ENCODE measurements around the gene SEC14L2. TPM values are rescaled to one million over a fixed set of nuclear protein-coding genes. Genes with fewer than 3 reads are reported as not detected.

The SEC14L2 gene
- total RNA-seq, 1 donor from 2014 or later = 1.2 TPM

DNA sequence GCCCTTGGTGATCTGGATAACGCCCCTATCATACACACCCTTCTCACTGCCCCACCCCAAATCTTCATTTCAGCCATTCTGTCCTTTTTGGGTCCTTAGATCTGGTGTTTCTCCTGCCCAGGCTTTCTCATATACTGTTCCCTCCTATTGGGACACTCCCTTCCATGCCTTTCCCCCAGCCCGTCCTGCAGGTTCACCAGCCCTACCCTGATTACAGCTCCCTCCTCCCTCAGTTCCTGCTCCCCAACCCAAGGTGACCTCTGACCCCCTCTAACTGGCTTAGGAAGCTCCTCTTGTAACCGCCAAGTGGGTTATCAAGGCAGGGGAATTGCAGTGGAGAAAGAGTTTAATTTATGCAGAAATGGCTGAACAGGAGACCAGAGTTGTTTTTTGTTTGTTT lies 41.7 kb downstream of the SEC14L2 start:
- TF ChIP-seq, protein P1, sequence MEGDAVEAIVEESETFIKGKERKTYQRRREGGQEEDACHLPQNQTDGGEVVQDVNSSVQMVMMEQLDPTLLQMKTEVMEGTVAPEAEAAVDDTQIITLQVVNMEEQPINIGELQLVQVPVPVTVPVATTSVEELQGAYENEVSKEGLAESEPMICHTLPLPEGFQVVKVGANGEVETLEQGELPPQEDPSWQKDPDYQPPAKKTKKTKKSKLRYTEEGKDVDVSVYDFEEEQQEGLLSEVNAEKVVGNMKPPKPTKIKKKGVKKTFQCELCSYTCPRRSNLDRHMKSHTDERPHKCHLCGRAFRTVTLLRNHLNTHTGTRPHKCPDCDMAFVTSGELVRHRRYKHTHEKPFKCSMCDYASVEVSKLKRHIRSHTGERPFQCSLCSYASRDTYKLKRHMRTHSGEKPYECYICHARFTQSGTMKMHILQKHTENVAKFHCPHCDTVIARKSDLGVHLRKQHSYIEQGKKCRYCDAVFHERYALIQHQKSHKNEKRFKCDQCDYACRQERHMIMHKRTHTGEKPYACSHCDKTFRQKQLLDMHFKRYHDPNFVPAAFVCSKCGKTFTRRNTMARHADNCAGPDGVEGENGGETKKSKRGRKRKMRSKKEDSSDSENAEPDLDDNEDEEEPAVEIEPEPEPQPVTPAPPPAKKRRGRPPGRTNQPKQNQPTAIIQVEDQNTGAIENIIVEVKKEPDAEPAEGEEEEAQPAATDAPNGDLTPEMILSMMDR (IDR thresholded peaks at IDR 0.05; ENCODE audit: borderline replicate concordance) = no peak
- intact Hi-C loops (cut with micrococcal nuclease) = no loop called here
- Histone ChIP-seq H3K27me3 (ENCODE audit: low read depth) (peaks cover 32% of the 10 kb centered on the region), H3K27ac (replicated peaks) (no peak overlapping the region), H3K4me3 (no peak overlapping the region), H3K4me1 (no peaks in the 10 kb centered on the region), H3K36me3 (no peaks in the 10 kb centered on the region), H3K9me3 (replicated peaks) (peaks cover 9% of the 10 kb centered on the region)
- no peak for DNase-seq

GRCh38 chr22:30439226-30439625 lies 42.4 kb downstream of the SEC14L2 start:
- Histone ChIP-seq H3K27ac (replicated peaks) (no peak overlapping the region), H3K36me3 (no peaks in the 10 kb centered on the region), H3K4me1 (no peaks in the 10 kb centered on the region), H3K9me3 (replicated peaks) (peaks cover 9% of the 10 kb centered on the region), H3K4me3 (no peak overlapping the region), H3K27me3 (ENCODE audit: low read depth) (peaks cover 32% of the 10 kb centered on the region)
- TF ChIP-seq, protein P1 (IDR thresholded peaks at IDR 0.05; ENCODE audit: borderline replicate concordance) = no peak
- intact Hi-C loops (cut with micrococcal nuclease) = no loop called here
- no peak for DNase-seq

GRCh38 chr22:30439836-30440235 lies 43.0 kb downstream of the SEC14L2 start:
- intact Hi-C loops (cut with micrococcal nuclease) = no loop called here
- TF ChIP-seq, protein P1 (IDR thresholded peaks at IDR 0.05; ENCODE audit: borderline replicate concordance) = no peak
- no peak for DNase-seq

GRCh38 chr22:30441088-30441487 lies 44.3 kb downstream of the SEC14L2 start:
- intact Hi-C loops (cut with micrococcal nuclease) = no loop called here
- Histone ChIP-seq H3K9me3 (replicated peaks) (peaks cover under 1% of the 10 kb centered on the region), H3K36me3 (no peaks in the 10 kb centered on the region), H3K4me1 (no peaks in the 10 kb centered on the region), H3K27me3 (ENCODE audit: low read depth) (peaks cover 40% of the 10 kb centered on the region), H3K4me3 (no peak overlapping the region), H3K27ac (replicated peaks) (no peak overlapping the region)
- TF ChIP-seq, protein P1 (IDR thresholded peaks at IDR 0.05; ENCODE audit: borderline replicate concordance) = no peak
- no peak for DNase-seq

More at GRCh38 chr22:30439836-30440235, 43.0 kb downstream of the SEC14L2 start:
- H3K9me3 ChIP-seq (replicated peaks) = peaks cover 9% of the 10 kb centered on the region
- H3K27ac ChIP-seq (replicated peaks) = no peak overlapping the region
- no peaks in the 10 kb centered on the region for H3K4me1 ChIP-seq
- H3K36me3 ChIP-seq = no peaks in the 10 kb centered on the region
- H3K27me3 ChIP-seq (ENCODE audit: low read depth) = peaks cover 32% of the 10 kb centered on the region
- no peak overlapping the region for H3K4me3 ChIP-seq

DNA sequence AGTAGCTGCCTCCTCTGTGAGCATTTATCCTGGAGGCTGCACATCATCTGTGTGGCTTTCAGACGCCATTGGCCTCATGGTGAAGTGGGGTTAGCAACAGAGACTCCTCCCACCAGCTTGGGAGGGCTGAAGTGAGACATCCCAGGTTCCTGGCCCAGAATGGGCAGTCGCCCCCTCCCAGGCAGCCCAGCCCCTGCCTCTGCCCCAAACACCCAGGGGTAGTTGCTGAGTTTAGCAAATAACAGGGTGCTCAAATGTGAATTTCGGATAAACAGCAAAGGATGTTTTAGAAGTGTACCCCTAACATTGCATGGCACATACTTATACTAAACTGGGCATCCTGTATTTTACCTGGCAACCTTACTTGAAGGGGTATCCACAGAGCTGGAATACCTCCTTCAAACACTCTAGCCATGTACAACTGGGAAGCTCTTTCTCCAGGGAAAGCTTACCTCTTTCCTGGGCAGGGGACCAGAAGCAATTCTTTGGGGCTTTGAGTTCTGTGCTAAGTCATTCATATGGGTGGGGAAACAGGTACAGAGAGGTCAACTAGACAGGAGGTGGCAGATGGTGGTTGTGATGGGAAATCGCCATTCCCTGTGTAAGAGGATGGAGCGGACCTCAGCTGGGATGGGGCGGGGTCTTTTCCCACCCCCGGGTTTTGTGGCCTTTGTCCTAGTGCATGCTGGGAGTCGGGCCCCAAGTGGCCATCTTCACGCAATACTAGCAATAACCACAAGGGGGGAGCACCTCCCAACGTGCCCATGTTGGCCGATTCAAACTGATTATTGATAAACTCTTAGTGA lies 48.0 kb downstream of the SEC14L2 start:
- Histone ChIP-seq H3K27ac (replicated peaks) (no peak overlapping the region), H3K36me3 (no peaks in the 10 kb centered on the region), H3K27me3 (ENCODE audit: low read depth) (peaks cover 53% of the 10 kb centered on the region), H3K4me3 (no peak overlapping the region), H3K9me3 (replicated peaks) (no peaks in the 10 kb centered on the region), H3K4me1 (no peaks in the 10 kb centered on the region)
- DNase-seq = no peak
- intact Hi-C loops (cut with micrococcal nuclease) = no loop called here
- TF ChIP-seq, protein P1 (IDR thresholded peaks at IDR 0.05; ENCODE audit: borderline replicate concordance) = peak; percentile 70

All from left ventricle myocardium inferior (tissue), 1 donor.